Natural killer cell treated with Interleukin-12 subunit alpha and Interleukin-12 subunit beta and Interleukin-15 and Interleukin-18, amount 100 ng/mL, for 72 hours (primary cell): ENCODE results near the gene HOMER3. TPM values are rescaled to one million over a fixed set of nuclear protein-coding genes. Genes with fewer than 3 reads are reported as not detected.
"Not testable (repeated sequence)": the region's sequence is repeated elsewhere in the genome, so short reads cannot be mapped to it uniquely, and the experiment has no call there.

Experiments
- ATAC-seq, 2 donors: fragments of 150-1000 bp; cut with Tn5 transposase in 1 of 2; sonication (Bioruptor Pico), chemical (Tn5 transposase) in 1 of 2; 2 replicates each; pipeline ENCODE4 v1.10.0; 2021
- DNase-seq: peaks from one replicate; pipeline ENCODE4 v3.0.0; 2022; ENCODE audit warnings: low spot score
- H3K27ac Mint-ChIP-seq, 2 donors: 1 replicate in 1 of 2; 2 replicates in 1 of 2; pipeline ENCODE4 v1.8.0; 2022; ENCODE audit warnings: mixed read lengths in 2 of 2, mild to moderate bottlenecking in 1 of 2, moderate library complexity in 1 of 2
- H3K27me3 Mint-ChIP-seq, 2 donors: 1 replicate in 1 of 2; 2 replicates in 1 of 2; pipeline ENCODE4 v1.8.0; 2022; ENCODE audit warnings: mixed read lengths in 2 of 2
- H3K36me3 Mint-ChIP-seq: one replicate; pipeline ENCODE4 v1.8.0; 2022; ENCODE audit warnings: mixed read lengths
- H3K4me1 Mint-ChIP-seq, 2 donors: 1 replicate in 1 of 2; 2 replicates in 1 of 2; pipeline ENCODE4 v1.8.0; 2022; ENCODE audit warnings: low read depth in 2 of 2, mixed read lengths in 2 of 2, mild to moderate bottlenecking in 1 of 2
- H3K4me3 Mint-ChIP-seq: one replicate; pipeline ENCODE4 v1.8.0; 2022; ENCODE audit warnings: mixed read lengths
- H3K9me3 Mint-ChIP-seq: 2 replicates; pipeline ENCODE4 v1.8.0; 2022; ENCODE audit warnings: mixed read lengths
- total RNA-seq, 2 donors: library from RNA; stranded (reverse); gene quantifications; one replicate each; pipeline ENCODE4 v1.2.3, GENCODE V29; 2022

HOMER3 gene
- total RNA-seq, 2 donors from 2014 or later: 0.86 TPM; not detected in 1

GRCh38 chr19:18929311-18929710, 11.7 kb downstream of the HOMER3 start:
- ATAC-seq (no peak), DNase-seq (no peak)
- no peaks in the 10 kb centered on the region for H3K36me3 Mint-ChIP-seq
- peaks cover 0 to 6% of the 10 kb centered on the region in 2 donors for H3K4me1 Mint-ChIP-seq
- H3K9me3 Mint-ChIP-seq: no peaks in the 10 kb centered on the region
- H3K27ac Mint-ChIP-seq: no peak overlapping the region
- H3K27me3 Mint-ChIP-seq: peaks cover 0 to 5% of the 10 kb centered on the region in 2 donors
- H3K4me3 Mint-ChIP-seq: no peak overlapping the region

- Mint-ChIP-seq H3K27me3 (no peaks in the 10 kb centered on the region), H3K36me3 (no peaks in the 10 kb centered on the region), H3K9me3 (no peaks in the 10 kb centered on the region), H3K4me1 (peaks cover 0 to 6% of the 10 kb centered on the region in 2 donors), H3K4me3 (no peak overlapping the region), H3K27ac (no peak overlapping the region)
- ATAC-seq (no peak), DNase-seq (no peak)
Observed at GRCh38 chr19:18928018-18928805, 12.8 kb downstream of the HOMER3 start.

GRCh38 chr19:18924684-18925213, 16.3 kb downstream of the HOMER3 start:
- Mint-ChIP-seq H3K27ac (no peak overlapping the region), H3K4me3 (no peak overlapping the region), H3K36me3 (no peaks in the 10 kb centered on the region), H3K4me1 (peaks cover 12% of the 10 kb centered on the region in 2 donors), H3K27me3 (no peaks in the 10 kb centered on the region), H3K9me3 (no peaks in the 10 kb centered on the region)
- DNase-seq (no peak), ATAC-seq (no peak)

- Mint-ChIP-seq H3K36me3 (no peaks in the 10 kb centered on the region), H3K4me3 (no peak overlapping the region), H3K4me1 (peaks cover 23 to 27% of the 10 kb centered on the region in 2 donors), H3K27ac (no peak overlapping the region), H3K27me3 (no peaks in the 10 kb centered on the region), H3K9me3 (no peaks in the 10 kb centered on the region)
- DNase-seq (no peak), ATAC-seq (no peak)
Observed at GRCh38 chr19:18922228-18922985, 18.6 kb downstream of the HOMER3 start.

GRCh38 chr19:18921593-18921992, 19.4 kb downstream of the HOMER3 start:
- H3K9me3 Mint-ChIP-seq: no peaks in the 10 kb centered on the region
- peaks cover 28 to 34% of the 10 kb centered on the region in 2 donors for H3K4me1 Mint-ChIP-seq
- H3K4me3 Mint-ChIP-seq: peak overlapping the region; percentile 98
- DNase-seq: no peak
- H3K27me3 Mint-ChIP-seq: no peaks in the 10 kb centered on the region
- ATAC-seq: no peak
- H3K36me3 Mint-ChIP-seq: no peaks in the 10 kb centered on the region
- peak overlapping the region in 1 of 2 donors; percentile 72 for H3K27ac Mint-ChIP-seq

GRCh38 chr19:18920400-18920799, 20.6 kb downstream of the HOMER3 start:
- Mint-ChIP-seq H3K27ac (peak overlapping the region; percentile 91 to 92), H3K36me3 (no peaks in the 10 kb centered on the region), H3K27me3 (no peaks in the 10 kb centered on the region), H3K9me3 (no peaks in the 10 kb centered on the region), H3K4me1 (peaks cover 28 to 34% of the 10 kb centered on the region in 2 donors), H3K4me3 (peak overlapping the region; percentile 98)
- ATAC-seq (no peak), DNase-seq (no peak)

GRCh38 chr19:18919900-18920214, 21.2 kb downstream of the HOMER3 start:
- no peak for DNase-seq
- no peaks in the 10 kb centered on the region for H3K9me3 Mint-ChIP-seq
- peak overlapping the region; percentile 98 for H3K4me3 Mint-ChIP-seq
- peaks cover 30 to 34% of the 10 kb centered on the region in 2 donors for H3K4me1 Mint-ChIP-seq
- ATAC-seq: no peak
- peak overlapping the region; percentile 91 to 92 for H3K27ac Mint-ChIP-seq
- no peaks in the 10 kb centered on the region for H3K36me3 Mint-ChIP-seq
- no peaks in the 10 kb centered on the region for H3K27me3 Mint-ChIP-seq

- no peaks in the 10 kb centered on the region for H3K9me3 Mint-ChIP-seq
- peak; percentile 98 to 99 for ATAC-seq
- no peaks in the 10 kb centered on the region for H3K27me3 Mint-ChIP-seq
- H3K4me1 Mint-ChIP-seq: peaks cover 27 to 34% of the 10 kb centered on the region in 2 donors
- no peaks in the 10 kb centered on the region for H3K36me3 Mint-ChIP-seq
- H3K4me3 Mint-ChIP-seq: peak within 1 kb of the TSS; percentile 98
- H3K27ac Mint-ChIP-seq: peak within 1 kb of the TSS; percentile 91 to 92
- DNase-seq: peak; percentile 99
Observed at GRCh38 chr19:18919086-18919899, 21.7 kb downstream of the HOMER3 start, which contains the start of the genes COPE and DDX49. Gene COPE, minus strand, starts transcription at chr19:18919387. Its CDS starts 39 bp downstream, at chr19:18919348. Gene DDX49, plus strand, starts transcription at chr19:18919715. Its CDS starts 27 bp downstream, at chr19:18919742.

- H3K4me1 Mint-ChIP-seq: peaks cover 38 to 43% of the 10 kb centered on the region in 2 donors
- not testable (repeated sequence) for H3K9me3 Mint-ChIP-seq, DNase-seq, H3K36me3 Mint-ChIP-seq, ATAC-seq, H3K27me3 Mint-ChIP-seq
- peak overlapping the region; percentile 98 for H3K4me3 Mint-ChIP-seq
- H3K27ac Mint-ChIP-seq: peak overlapping the region; percentile 39 to 91
Observed at GRCh38 chr19:18917593-18917992, 23.4 kb downstream of the HOMER3 start.

GRCh38 chr19:18915639-18916038, 25.4 kb downstream of the HOMER3 start:
- H3K4me1 Mint-ChIP-seq: peaks cover 33 to 38% of the 10 kb centered on the region in 2 donors
- no peak overlapping the region for H3K4me3 Mint-ChIP-seq
- H3K27ac Mint-ChIP-seq: peak overlapping the region in 1 of 2 donors; percentile 65
- H3K9me3 Mint-ChIP-seq: no peaks in the 10 kb centered on the region
- H3K36me3 Mint-ChIP-seq: no peaks in the 10 kb centered on the region
- ATAC-seq: no peak
- H3K27me3 Mint-ChIP-seq: no peaks in the 10 kb centered on the region
- DNase-seq: no peak

GRCh38 chr19:18913466-18913865, 27.6 kb downstream of the HOMER3 start:
- Mint-ChIP-seq H3K4me1 (peaks cover 24 to 26% of the 10 kb centered on the region in 2 donors), H3K4me3 (no peak overlapping the region), H3K27ac (no peak overlapping the region), H3K27me3 (no peaks in the 10 kb centered on the region), H3K36me3 (no peaks in the 10 kb centered on the region), H3K9me3 (no peaks in the 10 kb centered on the region)
- no peak for DNase-seq
- ATAC-seq: no peak

- Mint-ChIP-seq H3K4me1 (peaks cover 20 to 22% of the 10 kb centered on the region in 2 donors), H3K36me3 (no peaks in the 10 kb centered on the region)
Observed at GRCh38 chr19:18912933-18913332, 28.1 kb downstream of the HOMER3 start.

GRCh38 chr19:18910801-18911436, 30.1 kb downstream of the HOMER3 start:
- Mint-ChIP-seq H3K4me3 (no peak overlapping the region), H3K9me3 (no peaks in the 10 kb centered on the region), H3K4me1 (peaks cover 9 to 16% of the 10 kb centered on the region in 2 donors), H3K27ac (no peak overlapping the region), H3K36me3 (no peaks in the 10 kb centered on the region), H3K27me3 (no peaks in the 10 kb centered on the region)
- ATAC-seq: no peak
- no peak for DNase-seq

More at GRCh38 chr19:18912933-18913332, 28.1 kb downstream of the HOMER3 start:
- Mint-ChIP-seq H3K27ac (no peak overlapping the region), H3K4me3 (no peak overlapping the region), H3K9me3 (no peaks in the 10 kb centered on the region), H3K27me3 (no peaks in the 10 kb centered on the region)
- ATAC-seq (no peak), DNase-seq (no peak)
